ENCODE data around the gene PPP1R27. TPM values are rescaled to one million over a fixed set of nuclear protein-coding genes. Genes with fewer than 3 reads are reported as not detected.

Gene PPP1R27
- total RNA-seq, 1 donor from 2014 or later = not detected

- H3K4me3 Mint-ChIP-seq (ENCODE audit: low read depth) = peak overlapping the region; percentile 90
- H3K9me3 Mint-ChIP-seq = no peaks in the 10 kb centered on the region
- no peaks in the 10 kb centered on the region for H3K27me3 Mint-ChIP-seq (ENCODE audit: low read depth)
- DNase-seq (ENCODE audit: low spot score) = peak; percentile 45
- H3K27ac Mint-ChIP-seq = peak overlapping the region; percentile 90
- intact Hi-C loops (cut with micrococcal nuclease) = loop anchor here (5.0 kb wide), 1 partner anchor 40 kb away; the partner anchor contains the start of gene ARHGDIA
- H3K4me1 Mint-ChIP-seq (ENCODE audit: low read depth) = peaks cover 17% of the 10 kb centered on the region
- H3K36me3 Mint-ChIP-seq (ENCODE audit: low read depth) = no peaks in the 10 kb centered on the region
Observed at GRCh38 chr17:81831957-81832607, 2.8 kb downstream of the PPP1R27 start.

- H3K27me3 Mint-ChIP-seq (ENCODE audit: low read depth) = no peaks in the 10 kb centered on the region
- H3K36me3 Mint-ChIP-seq (ENCODE audit: low read depth) = no peaks in the 10 kb centered on the region
- H3K9me3 Mint-ChIP-seq = no peaks in the 10 kb centered on the region
- H3K4me3 Mint-ChIP-seq (ENCODE audit: low read depth) = peak overlapping the region; percentile 90
- intact Hi-C loops (cut with micrococcal nuclease) = loop anchor here (5.0 kb wide), 1 partner anchor 41 kb away; the partner anchor contains the start of gene ARHGDIA
- peak overlapping the region; percentile 90 for H3K27ac Mint-ChIP-seq
- peaks cover 17% of the 10 kb centered on the region for H3K4me1 Mint-ChIP-seq (ENCODE audit: low read depth)
- no peak for DNase-seq (ENCODE audit: low spot score)
Observed at GRCh38 chr17:81831563-81831956, 3.3 kb downstream of the PPP1R27 start.

- intact Hi-C loops (cut with micrococcal nuclease) = loop anchor here (5.0 kb wide), 1 partner anchor 42 kb away; the partner anchor contains the start of gene ARHGDIA
- Mint-ChIP-seq H3K27me3 (ENCODE audit: low read depth) (no peaks in the 10 kb centered on the region), H3K4me3 (ENCODE audit: low read depth) (no peak overlapping the region), H3K4me1 (ENCODE audit: low read depth) (peaks cover 17% of the 10 kb centered on the region), H3K36me3 (ENCODE audit: low read depth) (no peaks in the 10 kb centered on the region), H3K27ac (no peak overlapping the region), H3K9me3 (no peaks in the 10 kb centered on the region)
- DNase-seq (ENCODE audit: low spot score) = no peak
Observed at GRCh38 chr17:81829858-81830257, 5.0 kb downstream of the PPP1R27 start.

- Mint-ChIP-seq H3K4me3 (ENCODE audit: low read depth) (no peak overlapping the region), H3K36me3 (ENCODE audit: low read depth) (no peaks in the 10 kb centered on the region), H3K27me3 (ENCODE audit: low read depth) (no peaks in the 10 kb centered on the region), H3K9me3 (no peaks in the 10 kb centered on the region), H3K4me1 (ENCODE audit: low read depth) (peaks cover 15% of the 10 kb centered on the region), H3K27ac (no peak overlapping the region)
- DNase-seq (ENCODE audit: low spot score) = no peak
- intact Hi-C loops (cut with micrococcal nuclease) = no loop called here
Observed at GRCh38 chr17:81828656-81829055, 6.2 kb downstream of the PPP1R27 start.

- Mint-ChIP-seq H3K36me3 (ENCODE audit: low read depth) (no peaks in the 10 kb centered on the region), H3K27ac (no peak overlapping the region)
- intact Hi-C loops (cut with micrococcal nuclease) = no loop called here
Observed at GRCh38 chr17:81825841-81826466, 8.9 kb downstream of the PPP1R27 start.

GRCh38 chr17:81824595-81824994 lies 10.3 kb downstream of the PPP1R27 start:
- intact Hi-C loops (cut with micrococcal nuclease) = no loop called here
- no peak for DNase-seq (ENCODE audit: low spot score)
- Mint-ChIP-seq H3K4me1 (ENCODE audit: low read depth) (peaks cover 3% of the 10 kb centered on the region), H3K9me3 (no peaks in the 10 kb centered on the region), H3K4me3 (ENCODE audit: low read depth) (no peak overlapping the region), H3K27ac (no peak overlapping the region), H3K36me3 (ENCODE audit: low read depth) (no peaks in the 10 kb centered on the region), H3K27me3 (ENCODE audit: low read depth) (no peaks in the 10 kb centered on the region)

More at GRCh38 chr17:81825841-81826466, 8.9 kb downstream of the PPP1R27 start:
- peaks cover 3% of the 10 kb centered on the region for H3K4me1 Mint-ChIP-seq (ENCODE audit: low read depth)
- H3K4me3 Mint-ChIP-seq (ENCODE audit: low read depth) = no peak overlapping the region
- no peaks in the 10 kb centered on the region for H3K27me3 Mint-ChIP-seq (ENCODE audit: low read depth)
- H3K9me3 Mint-ChIP-seq = no peaks in the 10 kb centered on the region
- no peak for DNase-seq (ENCODE audit: low spot score)

GRCh38 chr17:81823820-81824550 lies 10.9 kb downstream of the PPP1R27 start:
- Mint-ChIP-seq H3K36me3 (ENCODE audit: low read depth) (no peaks in the 10 kb centered on the region), H3K4me1 (ENCODE audit: low read depth) (peaks cover 3% of the 10 kb centered on the region)
- intact Hi-C loops (cut with micrococcal nuclease) = no loop called here

GRCh38 chr17:81822996-81823819 lies 11.6 kb downstream of the PPP1R27 start:
- H3K27me3 Mint-ChIP-seq (ENCODE audit: low read depth) = peaks cover 3% of the 10 kb centered on the region
- H3K36me3 Mint-ChIP-seq (ENCODE audit: low read depth) = no peaks in the 10 kb centered on the region
- no peak for DNase-seq (ENCODE audit: low spot score)
- no peak overlapping the region for H3K27ac Mint-ChIP-seq
- peaks cover 3% of the 10 kb centered on the region for H3K4me1 Mint-ChIP-seq (ENCODE audit: low read depth)
- H3K9me3 Mint-ChIP-seq = no peaks in the 10 kb centered on the region
- intact Hi-C loops (cut with micrococcal nuclease) = no loop called here
- H3K4me3 Mint-ChIP-seq (ENCODE audit: low read depth) = no peak overlapping the region

More at GRCh38 chr17:81823820-81824550, 10.9 kb downstream of the PPP1R27 start:
- DNase-seq (ENCODE audit: low spot score) = no peak
- H3K27ac Mint-ChIP-seq = no peak overlapping the region
- H3K27me3 Mint-ChIP-seq (ENCODE audit: low read depth) = no peaks in the 10 kb centered on the region
- H3K9me3 Mint-ChIP-seq = no peaks in the 10 kb centered on the region
- H3K4me3 Mint-ChIP-seq (ENCODE audit: low read depth) = no peak overlapping the region

GRCh38 chr17:81822312-81822637 lies 12.6 kb downstream of the PPP1R27 start:
- DNase-seq (ENCODE audit: low spot score) = no peak
- Mint-ChIP-seq H3K27me3 (ENCODE audit: low read depth) (peaks cover 7% of the 10 kb centered on the region), H3K36me3 (ENCODE audit: low read depth) (no peaks in the 10 kb centered on the region), H3K27ac (no peak overlapping the region), H3K4me3 (ENCODE audit: low read depth) (no peak overlapping the region), H3K9me3 (no peaks in the 10 kb centered on the region), H3K4me1 (ENCODE audit: low read depth) (peaks cover 3% of the 10 kb centered on the region)
- intact Hi-C loops (cut with micrococcal nuclease) = no loop called here

GRCh38 chr17:81821603-81822311 lies 13.1 kb downstream of the PPP1R27 start:
- no peak overlapping the region for H3K27ac Mint-ChIP-seq
- H3K9me3 Mint-ChIP-seq = no peaks in the 10 kb centered on the region
- no peak for DNase-seq (ENCODE audit: low spot score)
- no peaks in the 10 kb centered on the region for H3K36me3 Mint-ChIP-seq (ENCODE audit: low read depth)
- H3K4me3 Mint-ChIP-seq (ENCODE audit: low read depth) = no peak overlapping the region
- H3K4me1 Mint-ChIP-seq (ENCODE audit: low read depth) = peaks cover 3% of the 10 kb centered on the region
- intact Hi-C loops (cut with micrococcal nuclease) = no loop called here
- H3K27me3 Mint-ChIP-seq (ENCODE audit: low read depth) = peaks cover 9% of the 10 kb centered on the region

- no peaks in the 10 kb centered on the region for H3K9me3 Mint-ChIP-seq
- H3K27me3 Mint-ChIP-seq (ENCODE audit: low read depth) = peaks cover 11% of the 10 kb centered on the region
- no peak overlapping the region for H3K4me3 Mint-ChIP-seq (ENCODE audit: low read depth)
- H3K4me1 Mint-ChIP-seq (ENCODE audit: low read depth) = peaks cover 3% of the 10 kb centered on the region
- no peak for DNase-seq (ENCODE audit: low spot score)
- no peaks in the 10 kb centered on the region for H3K36me3 Mint-ChIP-seq (ENCODE audit: low read depth)
- intact Hi-C loops (cut with micrococcal nuclease) = no loop called here
- no peak overlapping the region for H3K27ac Mint-ChIP-seq
Observed at GRCh38 chr17:81821147-81821546, 13.7 kb downstream of the PPP1R27 start.

GRCh38 chr17:81819708-81820107 lies 15.1 kb downstream of the PPP1R27 start:
- Mint-ChIP-seq H3K36me3 (ENCODE audit: low read depth) (no peaks in the 10 kb centered on the region), H3K4me3 (ENCODE audit: low read depth) (no peak overlapping the region), H3K4me1 (ENCODE audit: low read depth) (peaks cover 3% of the 10 kb centered on the region), H3K9me3 (no peaks in the 10 kb centered on the region), H3K27ac (no peak overlapping the region), H3K27me3 (ENCODE audit: low read depth) (peaks cover 12% of the 10 kb centered on the region)
- no peak for DNase-seq (ENCODE audit: low spot score)
- intact Hi-C loops (cut with micrococcal nuclease) = no loop called here
